ENCODE results near the gene SYT9. TPM values are rescaled to one million over a fixed set of nuclear protein-coding genes. Genes with fewer than 3 reads are reported as not detected.

Gene SYT9
- total and polyA plus RNA-seq, 4 donors: 0.05 to 5.4 (median 2.6) TPM

GRCh38 chr11:7314811-7315604 lies 63.3 kb downstream of the SYT9 start:
- TF ChIP-seq REST (IDR thresholded peaks at IDR 0.05): no peak
- Histone ChIP-seq H3K36me3 (ENCODE audit: control insufficient read depth in 4 of 4, insufficient read depth in 3 of 4, low read depth in 1 of 4, low read length in 3 of 4) (no peaks in the 10 kb centered on the region), H3K27me3 (ENCODE audit: control insufficient read depth in 4 of 4, insufficient read depth in 4 of 4, low read length in 3 of 4) (no peaks in the 10 kb centered on the region), H3K4me1 (ENCODE audit: control insufficient read depth in 4 of 4, insufficient read depth in 4 of 4, low read length in 3 of 4) (no peaks in the 10 kb centered on the region), H3K27ac (ENCODE audit: low read depth in 1 of 2, low read length in 2 of 2) (no peak overlapping the region), H3K9ac (ENCODE audit: low read depth in 1 of 2, low read length in 2 of 2) (no peak overlapping the region), H3K4me3 (ENCODE audit: low read depth in 1 of 3, low read length in 3 of 3) (no peak overlapping the region), H3K9me3 (ENCODE audit: control insufficient read depth in 4 of 4, low read length in 3 of 4) (no peaks in the 10 kb centered on the region)
- 85% methylated on average over 4 of the region's 4 CpGs for WGBS
- DNase-seq (ENCODE audit: low spot score): no peak

DNA sequence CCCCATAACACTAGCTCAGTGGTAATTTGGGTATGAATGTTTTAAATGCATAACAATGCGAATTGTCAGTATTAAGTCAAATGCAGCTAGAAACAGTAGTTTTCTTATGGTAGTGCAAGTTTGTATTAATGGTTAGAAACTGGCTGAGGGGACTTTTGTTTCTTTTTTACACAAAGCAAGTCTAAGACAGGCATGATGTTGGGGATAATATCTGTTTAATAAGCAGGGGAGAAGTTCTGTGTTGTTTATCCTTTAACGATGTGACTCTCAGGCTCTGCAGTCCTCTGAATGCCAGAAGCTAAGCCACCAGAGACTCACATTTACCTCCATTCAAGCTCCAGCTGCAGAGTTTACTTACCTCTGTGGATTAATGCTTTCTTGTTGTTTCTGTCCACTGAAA lies 67.8 kb downstream of the SYT9 start:
- H3K9ac ChIP-seq (ENCODE audit: low read depth in 1 of 2, low read length in 2 of 2): no peak overlapping the region
- TF ChIP-seq HNF4A (conservative IDR thresholded peaks at IDR 0.05): no peak
- no peak for TF ChIP-seq NR2F2 (IDR thresholded peaks at IDR 0.05)
- TF ChIP-seq, protein P1, sequence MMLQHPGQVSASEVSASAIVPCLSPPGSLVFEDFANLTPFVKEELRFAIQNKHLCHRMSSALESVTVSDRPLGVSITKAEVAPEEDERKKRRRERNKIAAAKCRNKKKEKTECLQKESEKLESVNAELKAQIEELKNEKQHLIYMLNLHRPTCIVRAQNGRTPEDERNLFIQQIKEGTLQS (IDR thresholded peaks at IDR 0.05): no peak
- no peak for TF ChIP-seq HNF4G (IDR thresholded peaks at IDR 0.05)
- TF ChIP-seq RAD21 (IDR thresholded peaks at IDR 0.05): no peak
- no peak for TF ChIP-seq SP1 (IDR thresholded peaks at IDR 0.05)
- TF ChIP-seq FOXA2 (IDR thresholded peaks at IDR 0.05): no peak
- TF ChIP-seq FOXA1 (IDR thresholded peaks at IDR 0.05): no peak
- no peak for TF ChIP-seq EGR1 (IDR thresholded peaks at IDR 0.05; ENCODE audit: low read depth in 2 of 2)
- TF ChIP-seq, protein P2, sequence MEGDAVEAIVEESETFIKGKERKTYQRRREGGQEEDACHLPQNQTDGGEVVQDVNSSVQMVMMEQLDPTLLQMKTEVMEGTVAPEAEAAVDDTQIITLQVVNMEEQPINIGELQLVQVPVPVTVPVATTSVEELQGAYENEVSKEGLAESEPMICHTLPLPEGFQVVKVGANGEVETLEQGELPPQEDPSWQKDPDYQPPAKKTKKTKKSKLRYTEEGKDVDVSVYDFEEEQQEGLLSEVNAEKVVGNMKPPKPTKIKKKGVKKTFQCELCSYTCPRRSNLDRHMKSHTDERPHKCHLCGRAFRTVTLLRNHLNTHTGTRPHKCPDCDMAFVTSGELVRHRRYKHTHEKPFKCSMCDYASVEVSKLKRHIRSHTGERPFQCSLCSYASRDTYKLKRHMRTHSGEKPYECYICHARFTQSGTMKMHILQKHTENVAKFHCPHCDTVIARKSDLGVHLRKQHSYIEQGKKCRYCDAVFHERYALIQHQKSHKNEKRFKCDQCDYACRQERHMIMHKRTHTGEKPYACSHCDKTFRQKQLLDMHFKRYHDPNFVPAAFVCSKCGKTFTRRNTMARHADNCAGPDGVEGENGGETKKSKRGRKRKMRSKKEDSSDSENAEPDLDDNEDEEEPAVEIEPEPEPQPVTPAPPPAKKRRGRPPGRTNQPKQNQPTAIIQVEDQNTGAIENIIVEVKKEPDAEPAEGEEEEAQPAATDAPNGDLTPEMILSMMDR (IDR thresholded peaks at IDR 0.05; ENCODE audit: low read depth, low read length, missing input control): no peak
- TF ChIP-seq REST (IDR thresholded peaks at IDR 0.05): no peak
- no peak for TF ChIP-seq JUND (IDR thresholded peaks at IDR 0.05)
- TF ChIP-seq GABPA (IDR thresholded peaks at IDR 0.05 in 1 of 2, conservative IDR thresholded peaks at IDR 0.05 in 1 of 2): no peak
- TF ChIP-seq YY1 (IDR thresholded peaks at IDR 0.05): no peak
- TF ChIP-seq TAF1 (conservative IDR thresholded peaks at IDR 0.05): no peak
- TF ChIP-seq RXRA (IDR thresholded peaks at IDR 0.05): no peak
- no peak for TF ChIP-seq MAX (IDR thresholded peaks at IDR 0.05)
- TF ChIP-seq ZBTB33 (IDR thresholded peaks at IDR 0.05): no peak
- WGBS: 77% methylated on average over 2 of the region's 2 CpGs
- no peak overlapping the region for H3K4me3 ChIP-seq (ENCODE audit: low read depth in 1 of 3, low read length in 3 of 3)
- H3K9me3 ChIP-seq (ENCODE audit: control insufficient read depth in 4 of 4, low read length in 3 of 4): no peaks in the 10 kb centered on the region
- no peaks in the 10 kb centered on the region for H3K36me3 ChIP-seq (ENCODE audit: control insufficient read depth in 4 of 4, insufficient read depth in 3 of 4, low read depth in 1 of 4, low read length in 3 of 4)
- DNase-seq (ENCODE audit: low spot score): no peak
- no peak overlapping the region for H3K27ac ChIP-seq (ENCODE audit: low read depth in 1 of 2, low read length in 2 of 2)
- no peaks in the 10 kb centered on the region for H3K4me1 ChIP-seq (ENCODE audit: control insufficient read depth in 4 of 4, insufficient read depth in 4 of 4, low read length in 3 of 4)
- H3K27me3 ChIP-seq (ENCODE audit: control insufficient read depth in 4 of 4, insufficient read depth in 4 of 4, low read length in 3 of 4): no peaks in the 10 kb centered on the region

All from liver (tissue), 9 donors.